SK-N-SH treated with all-trans-retinoic acid at 6 μM for 48 hours (cell line): ENCODE data around the gene CAB39L.

Experiments
- BACH2 ChIP-seq: fragments of 250-450 bp; sonication (Bioruptor Pico); IDR thresholded peaks from 2 replicates; pipeline ENCODE4 v1.9.0; 2021; ENCODE audit warnings: mild to moderate bottlenecking, borderline replicate concordance
- CSDC2 ChIP-seq: fragments of 250-450 bp; sonication (Bioruptor Pico); IDR thresholded peaks from 2 replicates; pipeline ENCODE4 v1.5.0; 2020; ENCODE audit warnings: mild to moderate bottlenecking, moderate library complexity
- ESRRG ChIP-seq: fragments of 250-450 bp; sonication (Bioruptor Pico); IDR thresholded peaks from 2 replicates; pipeline ENCODE4 v1.6.1; 2021; ENCODE audit warnings: mild to moderate bottlenecking
- OSR1 ChIP-seq: fragments of 250-450 bp; sonication (Bioruptor Pico); IDR thresholded peaks from 2 replicates; pipeline ENCODE4 v1.8.0; 2022; ENCODE audit warnings: moderate library complexity, mild to moderate bottlenecking, inconsistent platforms
- PPARA ChIP-seq: fragments of 250-450 bp; sonication (Bioruptor Pico); IDR thresholded peaks from 2 replicates; pipeline ENCODE4 v1.5.0; 2020; ENCODE audit warnings: mild to moderate bottlenecking, borderline replicate concordance
- RARB ChIP-seq: fragments of 250-450 bp; sonication (Bioruptor Pico); IDR thresholded peaks from 2 replicates; pipeline ENCODE4 v1.8.0; 2021; ENCODE audit warnings: mild to moderate bottlenecking, moderate library complexity
- TCF4 ChIP-seq: fragments of 250-450 bp; sonication (Bioruptor Pico); IDR thresholded peaks from 2 replicates; pipeline ENCODE4 v1.8.0; 2021; ENCODE audit warnings: mild to moderate bottlenecking, moderate library complexity, borderline replicate concordance
- TOX ChIP-seq: fragments of 250-450 bp; sonication (Bioruptor Pico); IDR thresholded peaks from 2 replicates; pipeline ENCODE4 v1.8.0; 2021; ENCODE audit warnings: mild to moderate bottlenecking, moderate library complexity, borderline replicate concordance

GRCh38 chr13:49395878-49396380, 47.9 kb downstream of the CAB39L start:
- TF ChIP-seq TCF4 (no peak), ESRRG (CRISPR knock-in tag) (no peak), OSR1 (CRISPR knock-in tag) (no peak), TOX (CRISPR knock-in tag) (no peak), PPARA (CRISPR knock-in tag) (no peak), CSDC2 (CRISPR knock-in tag) (no peak), BACH2 (CRISPR knock-in tag) (no peak), RARB (no peak)
